Peyer's patch (tissue), 4 donors: ENCODE measurements around the gene MED19.

Experiments used
- POLR2A ChIP-seq, 2 donors: fragments of 450-650 bp; IDR thresholded peaks; one replicate each; pipeline ENCODE4 v1.5.1; 2017; ENCODE audit warnings: antibody characterized with exemption in 2 of 2, mild to moderate bottlenecking in 2 of 2, moderate library complexity in 2 of 2
- TF ChIP-seq, protein P1 (sequence below), 6 experiments: fragments of 450-650 bp in 4 of 6; fragments of 200-600 bp in 2 of 6; sonication (generic) in 1 of 6; IDR thresholded peaks; one replicate each; pipeline ENCODE4 v1.5.1; 2017 to 2019; ENCODE audit warnings: antibody characterized with exemption in 6 of 6, mild to moderate bottlenecking in 3 of 6, moderate library complexity in 1 of 6

- TF ChIP-seq, protein P1, sequence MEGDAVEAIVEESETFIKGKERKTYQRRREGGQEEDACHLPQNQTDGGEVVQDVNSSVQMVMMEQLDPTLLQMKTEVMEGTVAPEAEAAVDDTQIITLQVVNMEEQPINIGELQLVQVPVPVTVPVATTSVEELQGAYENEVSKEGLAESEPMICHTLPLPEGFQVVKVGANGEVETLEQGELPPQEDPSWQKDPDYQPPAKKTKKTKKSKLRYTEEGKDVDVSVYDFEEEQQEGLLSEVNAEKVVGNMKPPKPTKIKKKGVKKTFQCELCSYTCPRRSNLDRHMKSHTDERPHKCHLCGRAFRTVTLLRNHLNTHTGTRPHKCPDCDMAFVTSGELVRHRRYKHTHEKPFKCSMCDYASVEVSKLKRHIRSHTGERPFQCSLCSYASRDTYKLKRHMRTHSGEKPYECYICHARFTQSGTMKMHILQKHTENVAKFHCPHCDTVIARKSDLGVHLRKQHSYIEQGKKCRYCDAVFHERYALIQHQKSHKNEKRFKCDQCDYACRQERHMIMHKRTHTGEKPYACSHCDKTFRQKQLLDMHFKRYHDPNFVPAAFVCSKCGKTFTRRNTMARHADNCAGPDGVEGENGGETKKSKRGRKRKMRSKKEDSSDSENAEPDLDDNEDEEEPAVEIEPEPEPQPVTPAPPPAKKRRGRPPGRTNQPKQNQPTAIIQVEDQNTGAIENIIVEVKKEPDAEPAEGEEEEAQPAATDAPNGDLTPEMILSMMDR (IDR thresholded peaks at IDR 0.05): no peak
- TF ChIP-seq POLR2A (IDR thresholded peaks at IDR 0.05): no peak
These were observed 2.1 kb downstream of the MED19 start for GRCh38 chr11:57709802-57710367.
